ENCODE measurements around the gene STARD3. TPM values are rescaled to one million over a fixed set of nuclear protein-coding genes. Genes with fewer than 3 reads are reported as not detected.

STARD3 gene
- total RNA-seq, 1 experiment from 2014 or later = 47.7 TPM

GRCh38 chr17:39607057-39607850 is 29.7 kb upstream of the STARD3 start:
- Histone ChIP-seq H3K27me3 (ENCODE audit: insufficient read depth, low read depth) (peaks cover 58% of the 10 kb centered on the region), H4K20me1 (ENCODE audit: insufficient read depth) (no peaks in the 10 kb centered on the region), H3K9me3 (ENCODE audit: insufficient read depth, low read depth) (no peaks in the 10 kb centered on the region), H3K36me3 (ENCODE audit: low read depth) (no peaks in the 10 kb centered on the region), H3K79me2 (ENCODE audit: low read depth) (no peaks in the 10 kb centered on the region), H3K4me1 (replicated peaks; ENCODE audit: insufficient read depth) (no peaks in the 10 kb centered on the region), H3F3A (ENCODE audit: insufficient read depth, low read depth) (no peaks in the 10 kb centered on the region), H3K27ac (no peak overlapping the region), H3K4me3 (no peak overlapping the region), H2AFZ (no peak overlapping the region), H3K9me2 (ENCODE audit: insufficient read depth) (no peaks in the 10 kb centered on the region), H3K4me2 (no peak overlapping the region)
- DNase-seq = no peak
- ChIA-PET POLR2A (ENCODE audit: unreplicated experiment) (interaction anchor here (0.6 kb wide), 1 partner anchor 597 kb away, joined by 3 read pairs; no protein-coding TSS in a partner anchor), CTCF (interaction anchor here (0.7 kb wide), 1 partner anchor 98 kb away, joined by 15 read pairs; no protein-coding TSS in a partner anchor)
- BruUV-seq (replicated peaks) = no TSS peak
- intact Hi-C loops (cut with micrococcal nuclease; ENCODE audit: unreplicated experiment) = no loop called here
- TF ChIP-seq CTCF (conservative IDR thresholded peaks at IDR 0.05) (no peak), EZH2 (IDR thresholded peaks at IDR 0.05; ENCODE audit: low read depth) (no peak)

- Histone ChIP-seq H3K27ac (no peak within 1 kb of the TSS), H3K36me3 (ENCODE audit: low read depth) (no peaks in the 10 kb centered on the region), H3K9me3 (ENCODE audit: insufficient read depth, low read depth) (no peaks in the 10 kb centered on the region), H3K9me2 (ENCODE audit: insufficient read depth) (no peaks in the 10 kb centered on the region), H2AFZ (no peak within 1 kb of the TSS), H4K20me1 (ENCODE audit: insufficient read depth) (no peaks in the 10 kb centered on the region), H3F3A (ENCODE audit: insufficient read depth, low read depth) (no peaks in the 10 kb centered on the region), H3K79me2 (ENCODE audit: low read depth) (no peaks in the 10 kb centered on the region), H3K4me2 (no peak within 1 kb of the TSS), H3K4me1 (replicated peaks; ENCODE audit: insufficient read depth) (no peaks in the 10 kb centered on the region), H3K27me3 (ENCODE audit: insufficient read depth, low read depth) (peaks cover 52% of the 10 kb centered on the region), H3K4me3 (no peak within 1 kb of the TSS)
- intact Hi-C loops (cut with micrococcal nuclease; ENCODE audit: unreplicated experiment) = no loop called here
- no peak for DNase-seq
- ChIA-PET CTCF (interaction anchor here (0.7 kb wide), 1 partner anchor 97 kb away, joined by 15 read pairs; no protein-coding TSS in a partner anchor), POLR2A (ENCODE audit: unreplicated experiment) (interaction anchor here (0.6 kb wide), 1 partner anchor 597 kb away, joined by 3 read pairs; no protein-coding TSS in a partner anchor)
- no TSS peak for BruUV-seq (replicated peaks)
- TF ChIP-seq CTCF (conservative IDR thresholded peaks at IDR 0.05) (no peak), EZH2 (IDR thresholded peaks at IDR 0.05; ENCODE audit: low read depth) (no peak)
Measured at GRCh38 chr17:39607851-39608130, 29.2 kb upstream of the STARD3 start, which contains the start of gene NEUROD2. NEUROD2 (minus strand) TSS chr17:39607920; CDS start chr17:39606599, 1,321 bp downstream.

GRCh38 chr17:39608142-39608981 is 28.6 kb upstream of the STARD3 start:
- H3K4me2 ChIP-seq = no peak overlapping the region
- TF ChIP-seq EZH2 (IDR thresholded peaks at IDR 0.05; ENCODE audit: low read depth) = no peak
- TF ChIP-seq CTCF (conservative IDR thresholded peaks at IDR 0.05) = no peak
- no peaks in the 10 kb centered on the region for H3K9me3 ChIP-seq (ENCODE audit: insufficient read depth, low read depth)
- H4K20me1 ChIP-seq (ENCODE audit: insufficient read depth) = no peaks in the 10 kb centered on the region
- no peaks in the 10 kb centered on the region for H3K9me2 ChIP-seq (ENCODE audit: insufficient read depth)
- intact Hi-C loops (cut with micrococcal nuclease; ENCODE audit: unreplicated experiment) = no loop called here
- no peaks in the 10 kb centered on the region for H3K79me2 ChIP-seq (ENCODE audit: low read depth)
- H3K4me3 ChIP-seq = no peak overlapping the region
- DNase-seq = no peak
- no peaks in the 10 kb centered on the region for H3F3A ChIP-seq (ENCODE audit: insufficient read depth, low read depth)
- no peak overlapping the region for H3K27ac ChIP-seq
- no peaks in the 10 kb centered on the region for H3K36me3 ChIP-seq (ENCODE audit: low read depth)
- ChIA-PET POLR2A (ENCODE audit: unreplicated experiment) (interaction anchor here (0.6 kb wide), 1 partner anchor 596 kb away, joined by 3 read pairs; no protein-coding TSS in a partner anchor), CTCF (no interaction called here)
- no peaks in the 10 kb centered on the region for H3K4me1 ChIP-seq (replicated peaks; ENCODE audit: insufficient read depth)
- peaks cover 47% of the 10 kb centered on the region for H3K27me3 ChIP-seq (ENCODE audit: insufficient read depth, low read depth)
- H2AFZ ChIP-seq = no peak overlapping the region
- no TSS peak for BruUV-seq (replicated peaks)

All from PC-9 (cell line).